Measurements from ENCODE around the gene RTEL1. TPM values are rescaled to one million over a fixed set of nuclear protein-coding genes. Genes with fewer than 3 reads are reported as not detected.

RTEL1 gene
- total RNA-seq, 1 donor from 2014 or later = 20.2 TPM

DNA sequence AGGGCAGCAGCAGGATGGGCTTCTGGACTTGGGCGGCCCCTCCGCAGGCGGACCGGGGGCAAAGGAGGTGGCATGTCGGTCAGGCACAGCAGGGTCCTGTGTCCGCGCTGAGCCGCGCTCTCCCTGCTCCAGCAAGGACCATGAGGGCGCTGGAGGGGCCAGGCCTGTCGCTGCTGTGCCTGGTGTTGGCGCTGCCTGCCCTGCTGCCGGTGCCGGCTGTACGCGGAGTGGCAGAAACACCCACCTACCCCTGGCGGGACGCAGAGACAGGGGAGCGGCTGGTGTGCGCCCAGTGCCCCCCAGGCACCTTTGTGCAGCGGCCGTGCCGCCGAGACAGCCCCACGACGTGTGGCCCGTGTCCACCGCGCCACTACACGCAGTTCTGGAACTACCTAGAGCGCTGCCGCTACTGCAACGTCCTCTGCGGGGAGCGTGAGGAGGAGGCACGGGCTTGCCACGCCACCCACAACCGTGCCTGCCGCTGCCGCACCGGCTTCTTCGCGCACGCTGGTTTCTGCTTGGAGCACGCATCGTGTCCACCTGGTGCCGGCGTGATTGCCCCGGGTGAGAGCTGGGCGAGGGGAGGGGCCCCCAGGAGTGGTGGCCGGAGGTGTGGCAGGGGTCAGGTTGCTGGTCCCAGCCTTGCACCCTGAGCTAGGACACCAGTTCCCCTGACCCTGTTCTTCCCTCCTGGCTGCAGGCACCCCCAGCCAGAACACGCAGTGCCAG is 38.7 kb downstream of the RTEL1 start, which contains the start of gene TNFRSF6B:
TNFRSF6B (plus strand) TSS at position 25 of the 729 bp plus-strand sequence; CDS start at position 141, 116 bp downstream.
- TF ChIP-seq, protein P1, sequence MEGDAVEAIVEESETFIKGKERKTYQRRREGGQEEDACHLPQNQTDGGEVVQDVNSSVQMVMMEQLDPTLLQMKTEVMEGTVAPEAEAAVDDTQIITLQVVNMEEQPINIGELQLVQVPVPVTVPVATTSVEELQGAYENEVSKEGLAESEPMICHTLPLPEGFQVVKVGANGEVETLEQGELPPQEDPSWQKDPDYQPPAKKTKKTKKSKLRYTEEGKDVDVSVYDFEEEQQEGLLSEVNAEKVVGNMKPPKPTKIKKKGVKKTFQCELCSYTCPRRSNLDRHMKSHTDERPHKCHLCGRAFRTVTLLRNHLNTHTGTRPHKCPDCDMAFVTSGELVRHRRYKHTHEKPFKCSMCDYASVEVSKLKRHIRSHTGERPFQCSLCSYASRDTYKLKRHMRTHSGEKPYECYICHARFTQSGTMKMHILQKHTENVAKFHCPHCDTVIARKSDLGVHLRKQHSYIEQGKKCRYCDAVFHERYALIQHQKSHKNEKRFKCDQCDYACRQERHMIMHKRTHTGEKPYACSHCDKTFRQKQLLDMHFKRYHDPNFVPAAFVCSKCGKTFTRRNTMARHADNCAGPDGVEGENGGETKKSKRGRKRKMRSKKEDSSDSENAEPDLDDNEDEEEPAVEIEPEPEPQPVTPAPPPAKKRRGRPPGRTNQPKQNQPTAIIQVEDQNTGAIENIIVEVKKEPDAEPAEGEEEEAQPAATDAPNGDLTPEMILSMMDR (IDR thresholded peaks at IDR 0.05; ENCODE audit: unreplicated experiment) = no peak
- DNase-seq (ENCODE audit: low spot score) = peak; percentile 27
- Mint-ChIP-seq H3K9me3 (ENCODE audit: unreplicated experiment) (no peaks in the 10 kb centered on the region), H3K4me1 (ENCODE audit: unreplicated experiment) (peaks cover 4% of the 10 kb centered on the region), H3K27ac (ENCODE audit: unreplicated experiment) (no peak within 1 kb of the TSS), H3K27me3 (ENCODE audit: unreplicated experiment) (peaks cover 12% of the 10 kb centered on the region), H3K4me3 (ENCODE audit: unreplicated experiment) (no peak within 1 kb of the TSS), H3K36me3 (ENCODE audit: low read depth, unreplicated experiment) (peaks cover 4% of the 10 kb centered on the region)

DNA sequence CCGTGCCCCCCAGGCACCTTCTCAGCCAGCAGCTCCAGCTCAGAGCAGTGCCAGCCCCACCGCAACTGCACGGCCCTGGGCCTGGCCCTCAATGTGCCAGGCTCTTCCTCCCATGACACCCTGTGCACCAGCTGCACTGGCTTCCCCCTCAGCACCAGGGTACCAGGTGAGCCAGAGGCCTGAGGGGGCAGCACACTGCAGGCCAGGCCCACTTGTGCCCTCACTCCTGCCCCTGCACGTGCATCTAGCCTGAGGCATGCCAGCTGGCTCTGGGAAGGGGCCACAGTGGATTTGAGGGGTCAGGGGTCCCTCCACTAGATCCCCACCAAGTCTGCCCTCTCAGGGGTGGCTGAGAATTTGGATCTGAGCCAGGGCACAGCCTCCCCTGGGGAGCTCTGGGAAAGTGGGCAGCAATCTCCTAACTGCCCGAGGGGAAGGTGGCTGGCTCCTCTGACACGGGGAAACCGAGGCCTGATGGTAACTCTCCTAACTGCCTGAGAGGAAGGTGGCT is 39.3 kb downstream of the RTEL1 start:
- Mint-ChIP-seq H3K36me3 (ENCODE audit: low read depth, unreplicated experiment) (peaks cover 4% of the 10 kb centered on the region), H3K9me3 (ENCODE audit: unreplicated experiment) (no peaks in the 10 kb centered on the region), H3K4me3 (ENCODE audit: unreplicated experiment) (no peak overlapping the region), H3K27ac (ENCODE audit: unreplicated experiment) (no peak overlapping the region), H3K4me1 (ENCODE audit: unreplicated experiment) (peaks cover 4% of the 10 kb centered on the region), H3K27me3 (ENCODE audit: unreplicated experiment) (peaks cover 12% of the 10 kb centered on the region)
- TF ChIP-seq, protein P1 (IDR thresholded peaks at IDR 0.05; ENCODE audit: unreplicated experiment) = no peak
- DNase-seq (ENCODE audit: low spot score) = peak; percentile 4

DNA sequence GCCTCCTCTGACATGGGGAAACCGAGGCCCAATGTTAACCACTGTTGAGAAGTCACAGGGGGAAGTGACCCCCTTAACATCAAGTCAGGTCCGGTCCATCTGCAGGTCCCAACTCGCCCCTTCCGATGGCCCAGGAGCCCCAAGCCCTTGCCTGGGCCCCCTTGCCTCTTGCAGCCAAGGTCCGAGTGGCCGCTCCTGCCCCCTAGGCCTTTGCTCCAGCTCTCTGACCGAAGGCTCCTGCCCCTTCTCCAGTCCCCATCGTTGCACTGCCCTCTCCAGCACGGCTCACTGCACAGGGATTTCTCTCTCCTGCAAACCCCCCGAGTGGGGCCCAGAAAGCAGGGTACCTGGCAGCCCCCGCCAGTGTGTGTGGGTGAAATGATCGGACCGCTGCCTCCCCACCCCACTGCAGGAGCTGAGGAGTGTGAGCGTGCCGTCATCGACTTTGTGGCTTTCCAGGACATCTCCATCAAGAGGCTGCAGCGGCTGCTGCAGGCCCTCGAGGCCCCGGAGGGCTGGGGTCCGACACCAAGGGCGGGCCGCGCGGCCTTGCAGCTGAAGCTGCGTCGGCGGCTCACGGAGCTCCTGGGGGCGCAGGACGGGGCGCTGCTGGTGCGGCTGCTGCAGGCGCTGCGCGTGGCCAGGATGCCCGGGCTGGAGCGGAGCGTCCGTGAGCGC is 39.9 kb downstream of the RTEL1 start:
- Mint-ChIP-seq H3K27me3 (ENCODE audit: unreplicated experiment) (peaks cover 12% of the 10 kb centered on the region), H3K36me3 (ENCODE audit: low read depth, unreplicated experiment) (peaks cover 4% of the 10 kb centered on the region), H3K4me1 (ENCODE audit: unreplicated experiment) (peaks cover 4% of the 10 kb centered on the region), H3K27ac (ENCODE audit: unreplicated experiment) (no peak overlapping the region), H3K4me3 (ENCODE audit: unreplicated experiment) (no peak overlapping the region), H3K9me3 (ENCODE audit: unreplicated experiment) (no peaks in the 10 kb centered on the region)
- DNase-seq (ENCODE audit: low spot score) = peak; percentile 8
- TF ChIP-seq, protein P1 (IDR thresholded peaks at IDR 0.05; ENCODE audit: unreplicated experiment) = no peak

DNA sequence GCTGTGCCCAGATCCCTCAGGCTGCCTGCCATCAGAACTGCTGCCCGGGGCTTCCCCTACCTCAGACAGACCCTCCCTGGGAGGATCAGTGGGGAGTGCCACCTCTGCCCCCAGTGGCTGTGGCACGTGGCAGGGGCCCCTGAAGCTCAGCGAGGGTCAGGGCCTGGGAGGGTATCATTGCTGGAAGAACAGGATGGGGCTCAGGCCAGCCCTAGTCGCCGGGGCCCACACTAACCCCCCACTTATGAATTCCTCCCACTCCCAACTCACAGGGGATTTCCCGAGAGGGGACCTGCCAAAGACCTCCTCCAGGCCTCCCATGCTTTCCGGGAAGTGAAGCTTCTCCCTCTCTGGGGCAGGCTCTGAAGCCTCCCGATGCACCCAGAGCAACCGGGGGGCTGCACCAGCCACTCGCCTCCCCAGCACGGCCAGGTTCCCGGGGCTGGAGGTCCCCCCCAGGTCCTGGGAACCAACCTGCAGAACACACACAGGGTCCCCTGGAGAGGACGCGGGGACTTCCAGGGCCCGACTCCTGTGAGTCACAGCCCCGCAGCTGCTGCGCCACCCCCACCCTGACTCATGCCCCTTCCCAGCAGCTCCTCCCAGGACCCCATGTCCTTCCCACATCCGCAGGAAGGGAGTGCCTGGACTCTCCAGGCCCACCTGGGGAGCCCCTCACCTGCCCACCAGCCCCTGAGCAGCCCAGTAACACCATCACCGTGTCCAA is 40.8 kb downstream of the RTEL1 start:
- peaks cover 10% of the 10 kb centered on the region for H3K27me3 Mint-ChIP-seq (ENCODE audit: unreplicated experiment)
- TF ChIP-seq, protein P1 (IDR thresholded peaks at IDR 0.05; ENCODE audit: unreplicated experiment) = no peak
- peaks cover 4% of the 10 kb centered on the region for H3K4me1 Mint-ChIP-seq (ENCODE audit: unreplicated experiment)
- DNase-seq (ENCODE audit: low spot score) = peak; percentile 4
- H3K36me3 Mint-ChIP-seq (ENCODE audit: low read depth, unreplicated experiment) = peaks cover 1% of the 10 kb centered on the region
- no peaks in the 10 kb centered on the region for H3K9me3 Mint-ChIP-seq (ENCODE audit: unreplicated experiment)
- no peak overlapping the region for H3K4me3 Mint-ChIP-seq (ENCODE audit: unreplicated experiment)
- H3K27ac Mint-ChIP-seq (ENCODE audit: unreplicated experiment) = no peak overlapping the region

Measured in endothelial cell (in vitro differentiated cells).